T-helper 1 cell treated with Interleukin-12 subunit alpha and Interleukin-12 subunit beta and Interleukin-4 antibody, amounts not matched to agents 30 ng/mL and 1 ng/mL, for 36 hours (primary cell): Measurements from ENCODE around the gene KNCN. TPM values are rescaled to one million over a fixed set of nuclear protein-coding genes. Genes with fewer than 3 reads are reported as not detected.

ENCODE experiments used
- intact Hi-C: fragments of 100-400 bp; cut with micrococcal nuclease; formaldehyde crosslinking; loops from one replicate; pipeline ENCODE4 v1.15.1; 2024
- total RNA-seq: library from RNA; stranded (reverse); gene quantifications from 2 replicates; pipeline ENCODE4 v1.2.3, GENCODE V29; 2022

Gene KNCN
- total RNA-seq, 1 donor from 2014 or later = not detected

- intact Hi-C loops = no loop called here
Measured at GRCh38 chr1:46510341-46510997, 41.0 kb downstream of the KNCN start.

GRCh38 chr1:46508757-46509156, 42.7 kb downstream of the KNCN start:
- intact Hi-C loops = no loop called here

- intact Hi-C loops = no loop called here
Measured at GRCh38 chr1:46506470-46507219, 44.8 kb downstream of the KNCN start.

DNA sequence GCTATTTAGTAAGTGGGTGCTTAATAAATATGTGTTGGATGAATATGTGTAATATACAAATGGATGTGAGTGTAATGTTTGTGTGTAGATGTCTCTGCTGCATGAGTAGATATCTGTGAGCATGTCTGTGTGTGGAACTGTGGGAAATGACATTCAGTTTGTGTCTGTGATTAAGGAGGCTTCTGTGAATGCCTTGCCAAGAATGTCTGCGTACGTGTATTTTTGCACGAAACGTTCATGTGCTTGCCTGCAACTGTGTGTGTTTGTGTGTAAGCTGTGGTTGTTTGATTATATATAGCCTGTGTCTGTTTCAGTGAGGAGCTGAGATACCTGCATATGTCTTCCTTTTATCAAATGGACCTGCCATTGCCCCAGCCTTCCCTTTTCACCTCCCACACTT, 48.0 kb downstream of the KNCN start:
- intact Hi-C loops = no loop called here

DNA sequence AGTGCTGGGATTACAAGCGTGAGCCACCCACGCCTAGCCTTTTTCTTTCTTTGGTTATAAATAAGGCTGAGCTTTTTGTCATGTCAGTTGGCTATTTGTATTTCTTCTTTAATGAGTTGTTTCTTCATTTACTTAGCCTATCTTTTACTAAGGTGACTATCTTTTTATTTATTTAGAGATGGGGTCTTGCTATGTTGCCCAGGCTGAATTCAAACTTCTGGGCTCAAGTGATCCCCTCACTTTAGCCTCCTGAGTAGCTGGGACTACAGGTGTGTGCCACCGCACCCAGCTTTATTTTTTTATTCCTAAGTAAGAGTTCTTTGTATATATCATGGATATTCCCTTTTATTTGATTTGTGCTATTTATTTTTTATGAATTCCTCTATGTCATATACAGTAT, 49.9 kb downstream of the KNCN start:
- intact Hi-C loops = no loop called here

- intact Hi-C loops = loop anchor here (10.0 kb wide), 1 partner anchor 937 kb away; the partner anchor contains the start of gene FOXD2
Measured at GRCh38 chr1:46497665-46498064, 53.8 kb downstream of the KNCN start.

GRCh38 chr1:46497020-46497419, 54.4 kb downstream of the KNCN start:
- intact Hi-C loops = loop anchor here (10.0 kb wide), 1 partner anchor 938 kb away; the partner anchor contains the start of gene FOXD2

GRCh38 chr1:46496505-46496904, 54.9 kb downstream of the KNCN start:
- intact Hi-C loops = loop anchor here (10.0 kb wide), 1 partner anchor 938 kb away; the partner anchor contains the start of gene FOXD2

GRCh38 chr1:46495778-46496177, 55.7 kb downstream of the KNCN start:
- intact Hi-C loops = loop anchor here (10.0 kb wide), 1 partner anchor 939 kb away; the partner anchor contains the start of gene FOXD2

Other genes starting within 250 kb of the KNCN start
- gene LRRC41, start 248.0 kb downstream of the KNCN start, total RNA-seq = 53.7 and 56.7 TPM in 2 replicates
- gene UQCRH, start 247.9 kb downstream of the KNCN start, total RNA-seq = 238 and 261 TPM in 2 replicates
- gene NSUN4, start 210.8 kb downstream of the KNCN start, total RNA-seq = 28.7 and 29.5 TPM in 2 replicates
- gene FAAH, start 157.3 kb downstream of the KNCN start, total RNA-seq = 3.6 and 4.1 TPM in 2 replicates
- gene DMBX1, start 61.8 kb downstream of the KNCN start, total RNA-seq = 0.07 TPM in 1 of 2 replicates, not detected in the other
- gene MKNK1, start 52.6 kb upstream of the KNCN start, total RNA-seq = 115 TPM in 2 replicates
- gene MOB3C, start 65.2 kb upstream of the KNCN start, total RNA-seq = 29.4 and 29.8 TPM in 2 replicates
- 50.0 and 59.3 TPM in 2 replicates for gene ATPAF1, start 116.7 kb upstream of the KNCN start, total RNA-seq
- gene TEX38, start 120.2 kb upstream of the KNCN start, total RNA-seq = 0.34 TPM in 1 of 2 replicates, not detected in the other
- 95.5 and 97.4 TPM in 2 replicates for gene EFCAB14, start 167.5 kb upstream of the KNCN start, total RNA-seq
- gene CYP4B1, start 247.4 kb upstream of the KNCN start, total RNA-seq = 0.10 TPM in 1 of 2 replicates, not detected in the other